Left forelimb (tissue), 1 donor: ENCODE results near the gene CALY.
"Not testable (repeated sequence)": the region's sequence is repeated elsewhere in the genome, so short reads cannot be mapped to it uniquely, and the experiment has no call there.

Source experiments
- DNase-seq: peaks from one replicate; pipeline ENCODE4 v3.0.0-alpha.2; 2018; ENCODE audit warnings: low spot score

The CALY gene

GRCh38 chr10:133329491-133330202, 7.0 kb downstream of the CALY start:
- peak; percentile 91 for DNase-seq

- no peak for DNase-seq
Measured at GRCh38 chr10:133328358-133329343, 8.0 kb downstream of the CALY start.

DNA sequence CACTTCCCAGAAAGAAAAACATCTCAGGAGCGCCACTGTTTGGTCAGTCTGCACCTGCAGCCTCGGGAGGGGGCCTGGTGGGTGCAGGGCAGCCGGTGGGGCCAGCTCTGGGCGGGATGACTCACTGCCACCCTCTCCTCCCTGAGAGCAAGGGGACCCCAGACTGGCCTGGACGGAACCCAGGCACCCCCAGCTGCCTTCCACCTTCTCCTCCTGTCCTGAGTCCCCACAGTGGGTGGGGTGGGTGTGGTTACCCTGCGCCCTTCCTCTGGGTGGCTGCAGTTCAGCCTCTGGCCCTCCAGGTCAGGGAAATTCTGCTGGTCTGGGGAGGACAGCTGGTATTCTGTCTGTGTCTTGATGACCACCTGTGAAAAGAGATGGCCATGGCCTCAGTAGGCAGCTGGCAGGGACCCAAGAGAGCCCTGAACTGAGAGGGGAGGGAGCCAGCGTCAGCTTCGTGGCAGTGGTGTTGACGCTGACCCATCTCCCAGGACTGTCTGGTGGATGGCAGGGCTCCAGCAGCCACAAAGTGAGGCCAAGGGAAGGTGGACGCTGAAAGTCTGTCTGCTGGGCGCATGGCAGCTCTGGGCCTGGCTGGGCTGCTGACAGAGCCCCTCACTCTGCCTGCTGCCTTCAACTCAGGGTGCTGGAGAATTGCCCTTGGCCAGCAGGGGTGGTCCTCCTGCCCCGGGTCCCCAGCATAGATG, 8.9 kb downstream of the CALY start:
- no peak for DNase-seq

DNA sequence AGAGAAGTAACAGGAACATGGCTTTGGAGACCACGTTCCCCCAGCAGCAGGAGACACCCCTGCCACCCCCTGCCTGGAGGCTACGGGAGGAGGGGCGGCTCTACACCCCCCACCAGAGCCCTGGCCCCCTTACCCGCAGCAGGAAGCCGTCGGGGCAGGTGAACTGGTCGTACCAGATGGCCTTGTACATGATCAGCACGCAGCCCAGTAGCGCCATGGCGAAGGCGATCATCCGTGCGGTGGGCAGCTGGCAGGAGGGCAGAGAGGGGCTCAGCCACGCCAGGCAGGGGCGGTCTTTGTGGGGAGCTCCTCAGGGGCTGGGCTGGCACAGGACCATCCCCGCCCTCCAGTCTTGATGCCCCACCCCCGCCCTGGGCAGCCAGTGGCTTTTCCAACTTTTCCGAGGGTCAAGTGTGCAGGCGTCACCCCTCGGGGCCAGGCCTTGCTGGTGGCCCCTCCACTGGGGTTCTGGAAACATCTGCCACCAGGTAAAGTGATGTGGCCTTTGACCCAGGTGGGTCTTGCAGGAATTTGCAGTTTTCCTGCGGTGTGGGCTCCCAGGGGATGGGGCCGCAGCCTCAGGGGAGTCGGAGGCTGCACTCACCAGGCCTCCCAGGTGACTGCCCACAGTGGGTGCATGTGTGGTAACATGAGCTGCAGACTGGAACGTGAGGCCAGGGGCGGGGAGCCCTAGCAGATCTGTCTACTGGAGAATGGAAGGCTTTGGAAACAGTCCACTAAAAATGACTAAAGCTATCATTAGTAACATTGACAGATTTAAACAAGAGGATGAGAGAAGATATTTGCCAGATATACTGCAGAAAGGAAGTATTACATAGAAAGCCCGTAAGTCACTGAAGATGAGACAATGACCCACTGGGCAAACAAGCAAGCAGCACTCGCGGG, 9.7 kb downstream of the CALY start:
- no peak for DNase-seq

GRCh38 chr10:133326223-133326551, 10.5 kb downstream of the CALY start:
- no peak for DNase-seq

GRCh38 chr10:133325440-133326222, 11.1 kb downstream of the CALY start:
- no peak for DNase-seq

DNA sequence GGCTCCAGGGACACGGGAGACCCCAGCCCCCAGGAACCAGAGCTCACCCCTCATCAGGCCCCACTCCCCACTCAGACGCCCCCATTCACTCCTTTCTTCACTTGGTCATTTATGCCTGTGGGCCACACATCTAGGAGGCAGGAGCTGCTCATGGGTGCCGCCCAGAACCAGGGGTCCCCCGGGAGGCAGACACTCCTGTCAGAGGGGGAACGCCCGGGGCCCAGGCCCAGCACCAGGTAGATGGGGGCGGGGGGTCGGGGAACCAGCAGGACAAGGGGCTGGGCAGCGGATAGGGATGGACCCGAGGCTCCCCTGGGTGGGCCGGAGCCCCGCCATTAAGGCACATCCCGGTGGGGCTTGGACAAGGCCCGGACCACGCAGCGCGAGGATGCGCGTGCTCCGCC, 11.8 kb downstream of the CALY start:
- DNase-seq = no peak

- DNase-seq = no peak
Measured at GRCh38 chr10:133324198-133324792, 12.4 kb downstream of the CALY start.

GRCh38 chr10:133322064-133322709, 14.5 kb downstream of the CALY start:
- not testable (repeated sequence) for DNase-seq

GRCh38 chr10:133320852-133321422, 15.8 kb downstream of the CALY start:
- not testable (repeated sequence) for DNase-seq

- peak; percentile 66 for DNase-seq
Measured at GRCh38 chr10:133318494-133319127, 18.1 kb downstream of the CALY start.

- DNase-seq = no peak
Measured at GRCh38 chr10:133316732-133317131, 20.0 kb downstream of the CALY start.

- no peak for DNase-seq
Measured at GRCh38 chr10:133316266-133316665, 20.4 kb downstream of the CALY start.

DNA sequence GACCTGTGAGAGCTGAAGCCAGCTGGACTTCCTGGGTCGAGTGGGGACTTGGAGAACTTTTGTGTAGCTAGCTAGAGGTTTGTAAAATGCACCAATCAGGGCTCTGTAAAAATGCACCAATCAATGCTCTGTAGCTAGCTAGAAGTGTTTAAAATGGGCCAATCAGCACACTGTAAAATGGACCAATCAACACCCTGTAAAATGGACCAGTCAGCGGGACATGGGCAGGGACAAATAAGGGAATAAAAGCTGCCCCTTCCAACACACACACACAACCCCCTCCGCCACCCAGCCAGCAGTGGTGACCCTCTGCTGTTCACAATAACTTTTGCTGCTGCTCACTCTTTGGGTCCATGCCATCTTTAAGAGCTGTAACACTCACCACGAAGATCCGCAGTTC, 20.8 kb downstream of the CALY start:
- no peak for DNase-seq

GRCh38 chr10:133314911-133315310, 21.8 kb downstream of the CALY start:
- no peak for DNase-seq

DNA sequence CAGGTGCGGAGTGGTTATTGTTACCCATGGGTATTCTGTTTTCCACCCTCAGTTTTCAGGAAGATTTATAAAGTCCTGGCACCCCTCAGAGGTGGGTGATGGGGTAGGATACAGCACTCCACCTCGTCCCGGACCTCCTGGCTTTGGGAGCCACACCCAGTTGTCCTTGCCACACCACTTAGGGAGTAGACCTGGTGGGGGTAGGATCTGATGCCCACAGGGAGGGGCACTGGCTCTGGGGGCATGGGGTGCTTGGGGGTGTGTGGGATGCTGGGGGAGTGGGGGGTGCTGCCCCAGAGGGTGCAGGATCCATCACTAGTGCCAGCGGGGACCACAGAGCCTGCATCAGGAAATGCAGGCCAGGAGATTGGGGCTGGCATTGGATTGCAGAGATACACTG, 23.5 kb downstream of the CALY start:
- no peak for DNase-seq

GRCh38 chr10:133312769-133313145, 23.9 kb downstream of the CALY start:
- DNase-seq = no peak

- DNase-seq = no peak
Measured at GRCh38 chr10:133312016-133312768, 24.5 kb downstream of the CALY start.
